ENCODE data around the gene NOTCH4.

NOTCH4 gene

DNA sequence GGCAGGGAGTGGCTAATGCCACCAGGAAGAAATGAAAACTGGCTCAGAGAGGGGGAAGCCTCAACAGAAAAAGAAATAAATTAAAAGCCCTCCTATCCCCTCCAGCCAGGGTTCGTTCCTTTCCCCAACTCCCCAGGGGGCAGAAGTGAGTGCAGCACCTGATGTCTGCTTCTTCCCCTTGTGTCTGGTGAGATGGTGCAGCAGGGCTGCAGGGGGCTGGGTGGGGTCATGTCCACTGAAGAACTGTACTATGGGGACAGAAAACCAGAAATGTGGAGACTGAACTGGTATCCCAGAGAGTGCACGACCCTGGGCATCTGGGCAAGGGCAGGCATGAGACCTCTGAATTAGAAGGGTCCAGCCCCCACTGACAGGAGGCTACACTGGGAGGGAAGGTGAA is 55.5 kb downstream of the NOTCH4 start:
- TF ChIP-seq, protein P1, sequence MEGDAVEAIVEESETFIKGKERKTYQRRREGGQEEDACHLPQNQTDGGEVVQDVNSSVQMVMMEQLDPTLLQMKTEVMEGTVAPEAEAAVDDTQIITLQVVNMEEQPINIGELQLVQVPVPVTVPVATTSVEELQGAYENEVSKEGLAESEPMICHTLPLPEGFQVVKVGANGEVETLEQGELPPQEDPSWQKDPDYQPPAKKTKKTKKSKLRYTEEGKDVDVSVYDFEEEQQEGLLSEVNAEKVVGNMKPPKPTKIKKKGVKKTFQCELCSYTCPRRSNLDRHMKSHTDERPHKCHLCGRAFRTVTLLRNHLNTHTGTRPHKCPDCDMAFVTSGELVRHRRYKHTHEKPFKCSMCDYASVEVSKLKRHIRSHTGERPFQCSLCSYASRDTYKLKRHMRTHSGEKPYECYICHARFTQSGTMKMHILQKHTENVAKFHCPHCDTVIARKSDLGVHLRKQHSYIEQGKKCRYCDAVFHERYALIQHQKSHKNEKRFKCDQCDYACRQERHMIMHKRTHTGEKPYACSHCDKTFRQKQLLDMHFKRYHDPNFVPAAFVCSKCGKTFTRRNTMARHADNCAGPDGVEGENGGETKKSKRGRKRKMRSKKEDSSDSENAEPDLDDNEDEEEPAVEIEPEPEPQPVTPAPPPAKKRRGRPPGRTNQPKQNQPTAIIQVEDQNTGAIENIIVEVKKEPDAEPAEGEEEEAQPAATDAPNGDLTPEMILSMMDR (IDR thresholded peaks at IDR 0.05; ENCODE audit: insufficient read depth, low read depth, low read length, missing control alignments) = no peak
- no peak for DNase-seq (ENCODE audit: low read depth)
- H3K4me3 ChIP-seq (ENCODE audit: low read depth, low read length) = no peak overlapping the region

DNA sequence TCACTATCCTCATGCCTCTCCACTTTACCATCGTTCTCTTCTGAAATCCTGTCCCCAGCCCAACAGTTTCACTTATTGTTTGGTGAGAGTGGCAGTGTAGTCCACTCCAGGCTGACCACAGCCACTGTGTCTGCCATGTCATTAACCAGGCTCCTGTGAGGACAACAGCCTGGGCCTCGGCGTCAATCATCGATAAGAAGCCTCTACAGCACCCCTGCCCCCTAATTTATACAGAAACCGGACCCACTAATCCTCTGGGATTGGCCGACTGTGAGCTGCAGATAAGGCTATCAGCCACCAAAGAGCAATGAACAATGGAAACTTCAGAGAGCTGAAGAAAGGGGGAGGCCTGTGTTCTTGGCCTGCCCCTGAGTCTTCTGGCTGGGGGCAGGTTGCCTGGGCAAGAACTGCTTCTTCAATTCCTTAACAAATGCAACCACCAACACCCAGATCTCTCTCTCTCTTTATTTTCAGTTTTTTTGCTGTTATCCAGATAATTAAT is 56.1 kb downstream of the NOTCH4 start:
- TF ChIP-seq, protein P1 (IDR thresholded peaks at IDR 0.05; ENCODE audit: insufficient read depth, low read depth, low read length, missing control alignments) = no peak
- DNase-seq (ENCODE audit: low read depth) = no peak
- no peak overlapping the region for H3K4me3 ChIP-seq (ENCODE audit: low read depth, low read length)

DNA sequence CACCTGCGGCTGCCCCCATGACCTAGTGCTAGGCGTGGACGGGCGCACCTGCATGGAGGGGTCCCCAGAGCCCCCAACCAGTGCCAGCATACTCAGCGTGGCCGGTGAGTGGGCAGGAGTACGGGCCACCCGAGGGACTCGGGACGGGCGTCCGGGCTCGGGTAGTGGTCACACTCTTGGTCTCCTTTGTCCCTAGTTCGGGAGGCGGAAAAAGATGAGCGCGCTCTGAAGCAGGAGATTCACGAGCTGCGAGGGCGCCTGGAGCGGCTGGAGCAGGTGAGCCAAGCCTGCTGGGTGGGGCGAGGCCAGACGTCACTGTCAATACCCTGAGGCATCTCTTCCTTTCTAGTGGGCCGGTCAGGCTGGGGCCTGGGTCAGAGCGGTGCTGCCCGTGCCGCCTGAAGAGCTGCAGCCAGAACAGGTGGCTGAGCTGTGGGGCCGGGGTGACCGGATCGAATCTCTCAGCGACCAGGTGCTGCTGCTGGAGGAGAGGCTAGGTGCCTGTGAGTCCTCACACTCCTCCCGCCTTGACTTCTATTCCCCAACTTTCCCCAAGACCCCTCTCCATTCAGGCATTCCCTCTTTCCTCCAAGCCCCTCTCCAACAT is 56.6 kb downstream of the NOTCH4 start:
- TF ChIP-seq, protein P1 (IDR thresholded peaks at IDR 0.05; ENCODE audit: insufficient read depth, low read depth, low read length, missing control alignments) = no peak
- no peak overlapping the region for H3K4me3 ChIP-seq (ENCODE audit: low read depth, low read length)
- no peak for DNase-seq (ENCODE audit: low read depth)

DNA sequence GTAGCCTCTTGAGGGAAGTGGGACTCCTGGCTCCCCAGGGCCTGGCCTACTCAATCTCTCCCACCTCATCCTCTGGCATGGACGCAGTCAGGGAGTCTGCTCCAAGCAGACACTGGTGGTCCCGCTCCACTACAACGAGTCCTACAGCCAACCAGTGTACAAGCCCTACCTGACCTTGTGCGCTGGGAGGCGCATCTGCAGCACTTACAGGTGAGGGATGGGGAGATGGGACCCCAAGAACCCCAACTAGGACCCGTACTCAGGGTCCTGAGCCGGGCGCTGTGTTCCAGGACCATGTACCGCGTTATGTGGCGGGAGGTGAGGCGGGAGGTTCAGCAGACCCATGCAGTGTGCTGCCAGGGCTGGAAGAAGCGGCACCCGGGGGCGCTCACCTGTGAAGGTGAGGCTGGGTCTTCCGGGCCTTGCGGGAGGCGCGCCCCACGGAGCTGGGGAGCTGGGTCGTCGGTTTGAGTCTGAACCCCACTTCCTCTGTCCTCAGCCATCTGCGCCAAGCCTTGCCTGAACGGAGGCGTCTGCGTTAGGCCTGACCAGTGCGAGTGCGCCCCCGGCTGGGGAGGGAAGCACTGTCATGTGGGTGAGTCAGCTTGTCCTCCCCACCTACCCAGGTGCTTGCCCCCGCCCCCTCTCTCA is 57.3 kb downstream of the NOTCH4 start:
- H3K4me3 ChIP-seq (ENCODE audit: low read depth, low read length) = no peak overlapping the region
- TF ChIP-seq, protein P1 (IDR thresholded peaks at IDR 0.05; ENCODE audit: insufficient read depth, low read depth, low read length, missing control alignments) = no peak
- DNase-seq (ENCODE audit: low read depth) = no peak

DNA sequence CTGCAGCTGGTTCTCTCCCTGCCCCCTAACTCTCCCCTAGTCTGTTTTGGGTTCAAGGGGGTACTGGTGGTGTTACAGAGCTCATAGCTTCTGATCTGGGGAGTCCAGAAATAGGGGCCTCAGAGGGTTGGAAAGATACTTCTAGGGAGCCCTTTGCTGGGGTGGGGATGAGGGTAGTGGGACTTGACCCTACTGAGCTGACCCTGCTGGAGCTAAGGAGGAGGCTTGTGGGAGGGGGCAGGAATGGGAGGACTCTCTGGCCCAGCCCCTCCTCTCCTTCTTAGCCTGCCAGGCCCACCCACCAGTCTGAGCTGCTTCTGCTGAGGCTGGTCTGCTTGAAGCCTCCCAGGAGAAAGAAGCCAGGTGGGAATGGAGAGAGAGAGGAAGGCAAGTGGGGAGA is 59.6 kb downstream of the NOTCH4 start, which contains the start of gene EGFL8:
Gene EGFL8, plus strand, starts transcription at position 301 of the 400 bp plus-strand sequence. CDS start 1,571 bp downstream, outside the sequence.
- no peak for DNase-seq (ENCODE audit: low read depth)
- TF ChIP-seq, protein P1 (IDR thresholded peaks at IDR 0.05; ENCODE audit: insufficient read depth, low read depth, low read length, missing control alignments) = no peak
- H3K4me3 ChIP-seq (ENCODE audit: low read depth, low read length) = no peak within 1 kb of the TSS

DNA sequence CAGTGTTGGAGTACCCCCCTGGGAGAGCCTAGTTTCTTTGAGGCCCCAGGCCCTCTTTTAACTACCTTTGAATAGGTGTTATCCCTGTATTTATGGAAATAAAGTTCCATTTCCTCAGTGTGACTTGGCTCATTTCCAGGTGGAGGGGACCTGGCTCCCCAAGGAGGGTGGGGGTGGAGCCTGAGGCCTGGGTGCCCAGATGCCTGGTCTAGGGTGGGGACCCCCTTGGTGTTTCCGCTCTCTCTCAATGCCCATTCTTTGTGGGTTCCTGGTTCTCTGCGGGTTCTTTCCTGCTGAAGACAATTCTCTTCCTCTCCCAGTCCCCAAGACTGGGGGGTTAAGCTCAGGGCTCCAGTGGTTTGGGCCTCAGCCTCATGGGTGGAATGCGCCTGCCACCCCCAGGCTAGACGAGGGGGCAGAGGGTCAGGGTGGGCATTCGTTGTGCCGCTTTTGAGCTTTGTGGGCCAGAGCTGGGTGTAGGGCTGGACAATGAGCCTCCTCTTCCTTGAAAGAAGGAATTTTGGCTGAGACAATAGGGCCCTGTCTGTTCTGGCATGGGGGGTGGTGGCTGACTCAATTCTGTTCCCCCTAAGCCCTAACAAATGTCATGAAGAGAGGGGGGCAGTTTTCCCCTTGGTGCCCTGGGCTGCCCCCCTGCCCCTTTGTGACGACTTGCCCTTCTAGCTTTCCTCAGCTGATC is 60.2 kb downstream of the NOTCH4 start:
- no peak overlapping the region for H3K4me3 ChIP-seq (ENCODE audit: low read depth, low read length)
- TF ChIP-seq, protein P1 (IDR thresholded peaks at IDR 0.05; ENCODE audit: insufficient read depth, low read depth, low read length, missing control alignments) = no peak
- DNase-seq (ENCODE audit: low read depth) = no peak

Measured in GM12865 (cell line).